ENCODE results near the gene MAP2. TPM values are rescaled to one million over a fixed set of nuclear protein-coding genes. Genes with fewer than 3 reads are reported as not detected.

Gene MAP2
- total and polyA plus RNA-seq, 2 of the 13 experiments (the other 11 are each of a cell fraction or from before 2014, with no cell fraction given), result 0.08 TPM; not detected in 1

GRCh38 chr2:209771474-209772289 is 347.8 kb downstream of the MAP2 start, which contains the start of gene UNC80 (continued):
- TF ChIP-seq LBX2 (CRISPR knock-in tag; IDR thresholded peaks at IDR 0.05; ENCODE audit: borderline replicate concordance), result peak; percentile 90; the same call in 1 of the 2 replicates
- TF ChIP-seq SKI (IDR thresholded peaks at IDR 0.05; ENCODE audit: partially characterized antibody), result no peak
- TF ChIP-seq ESRRA (CRISPR knock-in tag; IDR thresholded peaks at IDR 0.05; ENCODE audit: low read depth), result 0 out of 2 replicates have a peak, but pooled peaks have one; percentile 53
- peak; percentile 99 for TF ChIP-seq TSC22D2 (CRISPR knock-in tag; IDR thresholded peaks at IDR 0.05; ENCODE audit: borderline replicate concordance)
- peak; percentile 97 for TF ChIP-seq ZNF274 (CRISPR knock-in tag; IDR thresholded peaks at IDR 0.05)
- no peak for TF ChIP-seq ZNF10 (CRISPR knock-in tag; IDR thresholded peaks at IDR 0.05; ENCODE audit: borderline replicate concordance, low read depth)
- TF ChIP-seq STAT5B (CRISPR knock-in tag; IDR thresholded peaks at IDR 0.05), result peak; percentile 98
- TF ChIP-seq ZNF687 (CRISPR knock-in tag; IDR thresholded peaks at IDR 0.05), result peak; percentile 71
- TF ChIP-seq THAP8 (CRISPR knock-in tag; IDR thresholded peaks at IDR 0.05; ENCODE audit: borderline replicate concordance), result peak; percentile 93
- 0 out of 2 replicates have a peak, but pooled peaks have one; percentile 58 for TF ChIP-seq ZNF3 (CRISPR knock-in tag; IDR thresholded peaks at IDR 0.05)
- TF ChIP-seq AKAP8 (CRISPR knock-in tag; IDR thresholded peaks at IDR 0.05), result peak; percentile 45; the same call in 1 of the 2 replicates
- no peak for TF ChIP-seq HDAC6 (IDR thresholded peaks at IDR 0.05; ENCODE audit: low read depth, low read length)
- peak; percentile 94 for TF ChIP-seq ZNF547 (CRISPR knock-in tag; IDR thresholded peaks at IDR 0.05)
- TF ChIP-seq KLF6 (CRISPR knock-in tag; IDR thresholded peaks at IDR 0.05), result peak; percentile 99
- TF ChIP-seq CBX5 (CRISPR knock-in tag; IDR thresholded peaks at IDR 0.05; ENCODE audit: borderline replicate concordance), result peak; percentile 91
- no peak for TF ChIP-seq FOXK2 (IDR thresholded peaks at IDR 0.05)
- TF ChIP-seq ZNF577 (CRISPR knock-in tag; IDR thresholded peaks at IDR 0.05; ENCODE audit: borderline replicate concordance, low read depth), result peak; percentile 94; the same call in 1 of the 2 replicates
- peak; percentile 98 for TF ChIP-seq SMAD3 (CRISPR knock-in tag; IDR thresholded peaks at IDR 0.05)
- TF ChIP-seq LRRFIP1 (CRISPR knock-in tag; conservative IDR thresholded peaks at IDR 0.05), result peak; percentile 95; the same call in 1 of the 2 replicates

Data from HepG2 (cell line).